Spleen (tissue), 7 donors: Measurements from ENCODE around the gene OR6C3.

Source experiments
- POLR2A ChIP-seq, 3 donors: fragments of 450-650 bp; IDR thresholded peaks; one replicate each; pipeline ENCODE4 v1.5.1; 2017; ENCODE audit warnings: antibody characterized with exemption in 3 of 3, mild to moderate bottlenecking in 1 of 3
- POLR2AphosphoS5 ChIP-seq, 3 donors: sonication (generic); formaldehyde crosslinking; IDR thresholded peaks; one replicate each; pipeline ENCODE4 v1.5.1; 2017; ENCODE audit warnings: antibody characterized with exemption in 3 of 3
- TF ChIP-seq, protein P1 (sequence below), 11 experiments: fragments of 200-600 bp in 7 of 11; fragments of 450-650 bp in 4 of 11; sonication (generic) in 4 of 11; IDR thresholded peaks in 8 of 11; conservative IDR thresholded peaks in 3 of 11; 1 replicate in 7 of 11; 2 replicates in 4 of 11; pipeline versions ENCODE4 v1.4.0 to v1.8.0; 2016 to 2021; ENCODE audit warnings: antibody characterized with exemption in 11 of 11, inconsistent platforms in 4 of 11, mild to moderate bottlenecking in 1 of 11
- donor health status: DM: no; HTN: no; CAD: no; lungs with moderate emphysema.
- donor health status: DM: no; HTN: no; CAD: no.
- donor health status: DM: no; HTN: no; CAD: no.

- TF ChIP-seq, protein P1, sequence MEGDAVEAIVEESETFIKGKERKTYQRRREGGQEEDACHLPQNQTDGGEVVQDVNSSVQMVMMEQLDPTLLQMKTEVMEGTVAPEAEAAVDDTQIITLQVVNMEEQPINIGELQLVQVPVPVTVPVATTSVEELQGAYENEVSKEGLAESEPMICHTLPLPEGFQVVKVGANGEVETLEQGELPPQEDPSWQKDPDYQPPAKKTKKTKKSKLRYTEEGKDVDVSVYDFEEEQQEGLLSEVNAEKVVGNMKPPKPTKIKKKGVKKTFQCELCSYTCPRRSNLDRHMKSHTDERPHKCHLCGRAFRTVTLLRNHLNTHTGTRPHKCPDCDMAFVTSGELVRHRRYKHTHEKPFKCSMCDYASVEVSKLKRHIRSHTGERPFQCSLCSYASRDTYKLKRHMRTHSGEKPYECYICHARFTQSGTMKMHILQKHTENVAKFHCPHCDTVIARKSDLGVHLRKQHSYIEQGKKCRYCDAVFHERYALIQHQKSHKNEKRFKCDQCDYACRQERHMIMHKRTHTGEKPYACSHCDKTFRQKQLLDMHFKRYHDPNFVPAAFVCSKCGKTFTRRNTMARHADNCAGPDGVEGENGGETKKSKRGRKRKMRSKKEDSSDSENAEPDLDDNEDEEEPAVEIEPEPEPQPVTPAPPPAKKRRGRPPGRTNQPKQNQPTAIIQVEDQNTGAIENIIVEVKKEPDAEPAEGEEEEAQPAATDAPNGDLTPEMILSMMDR (IDR thresholded peaks at IDR 0.05 in 8 of 11, conservative IDR thresholded peaks at IDR 0.05 in 3 of 11), result no peak
- TF ChIP-seq POLR2AphosphoS5 (IDR thresholded peaks at IDR 0.05) (no peak), POLR2A (IDR thresholded peaks at IDR 0.05) (no peak)
Observed at GRCh38 chr12:55314043-55314442, 16.5 kb upstream of the OR6C3 start, which contains the start of gene OR6C1.
